ENCODE results near the gene ALCAM.
"Not testable (repeated sequence)": the region's sequence is repeated elsewhere in the genome, so short reads cannot be mapped to it uniquely, and the experiment has no call there.

Gene ALCAM

DNA sequence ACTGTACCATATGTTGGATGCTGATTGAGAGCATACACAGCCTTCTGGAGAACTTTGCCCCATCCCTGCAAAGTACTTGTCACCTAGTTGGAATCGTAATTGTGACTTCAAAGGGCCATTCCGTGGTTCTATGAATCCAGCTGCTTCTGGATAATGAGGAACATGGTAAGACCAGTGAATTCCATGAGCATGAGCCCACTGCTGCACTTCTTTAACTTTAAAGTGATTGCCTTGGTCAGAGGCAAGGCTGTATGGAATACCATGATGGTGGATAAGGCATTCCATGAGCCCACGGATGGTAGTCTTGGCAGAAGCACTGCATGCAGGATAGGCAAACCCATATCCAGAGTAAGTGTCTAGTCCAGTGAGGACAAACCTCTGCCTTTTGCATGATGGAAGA is 235.6 kb downstream of the ALCAM start:
- DNase-seq = not testable (repeated sequence)

DNA sequence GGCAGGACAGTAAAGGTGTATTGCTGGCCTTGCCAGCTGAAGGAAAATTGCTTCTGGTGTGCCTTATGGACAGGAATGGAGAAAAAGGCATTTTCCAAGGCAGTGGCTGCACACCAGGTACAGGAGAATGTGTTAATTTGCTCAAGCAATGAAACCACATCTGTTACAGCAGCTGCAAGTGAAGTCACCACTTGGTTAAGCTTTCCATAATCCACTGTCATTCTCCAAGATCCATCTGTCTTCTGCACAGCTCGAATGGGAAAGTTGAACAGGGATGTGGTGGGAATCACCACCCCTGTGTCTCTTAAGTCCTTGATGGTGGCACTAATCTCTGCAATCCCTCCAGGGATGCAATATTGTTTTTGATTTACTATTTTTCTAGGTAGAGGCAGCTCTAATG is 236.8 kb downstream of the ALCAM start:
- DNase-seq = not testable (repeated sequence)

DNA sequence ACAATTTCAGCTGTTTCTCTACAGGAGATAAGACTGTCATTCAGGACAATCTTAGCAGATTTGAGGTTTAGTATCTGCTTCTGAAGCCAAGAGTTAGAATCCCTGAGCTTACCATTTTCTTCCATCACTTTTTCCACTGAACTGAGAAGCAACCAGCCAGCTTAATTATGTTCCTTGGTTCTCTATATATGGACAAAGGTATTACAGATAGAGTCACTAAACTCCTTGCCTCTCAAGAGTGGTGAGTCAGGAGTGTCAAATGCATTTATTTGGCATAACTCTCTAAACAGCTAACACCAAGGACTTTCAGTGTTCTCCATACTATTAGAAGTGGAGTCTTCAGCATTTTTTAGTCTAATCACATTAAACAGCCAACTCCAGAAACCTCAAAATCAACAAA is 239.3 kb downstream of the ALCAM start:
- no peak for DNase-seq

DNA sequence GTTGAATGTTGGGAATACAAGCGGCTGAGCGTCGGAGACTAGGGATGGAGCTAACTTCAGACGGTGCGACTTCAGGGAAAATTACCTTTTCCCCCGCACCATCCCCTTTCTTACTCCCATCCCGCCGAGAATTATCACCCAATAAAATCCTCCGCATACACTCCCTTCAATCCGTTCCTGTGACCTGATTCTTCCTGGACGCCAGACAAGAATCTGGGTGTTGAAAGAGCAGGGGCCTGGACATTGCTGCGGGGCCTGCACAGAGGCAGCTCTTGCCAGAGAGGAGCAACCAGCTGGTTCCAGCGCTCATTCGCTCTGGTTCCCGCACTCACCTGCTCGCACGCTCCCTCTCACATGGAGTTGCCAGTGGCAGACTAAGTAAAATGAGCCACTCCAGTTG is 241.9 kb downstream of the ALCAM start:
- DNase-seq = no peak

DNA sequence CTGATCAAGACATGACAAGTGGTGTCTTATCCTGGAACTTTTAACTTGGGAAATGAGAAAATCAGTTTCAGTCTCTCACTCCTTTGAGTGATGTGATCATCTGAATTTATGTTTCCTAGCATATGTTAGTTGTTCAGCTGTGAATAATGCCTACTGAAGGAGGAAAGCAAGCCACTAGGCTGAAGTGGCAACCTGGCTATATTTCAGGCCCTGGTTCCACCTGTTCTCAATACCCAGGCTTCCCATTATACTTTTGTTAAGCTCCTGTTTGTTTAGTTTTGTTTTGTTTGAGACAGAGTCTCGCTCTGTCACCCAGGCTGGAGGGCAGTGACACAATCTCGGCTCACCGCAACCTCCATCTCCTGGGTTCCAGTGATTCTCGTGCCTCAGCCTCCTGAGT is 243.8 kb downstream of the ALCAM start:
- no peak for DNase-seq

DNA sequence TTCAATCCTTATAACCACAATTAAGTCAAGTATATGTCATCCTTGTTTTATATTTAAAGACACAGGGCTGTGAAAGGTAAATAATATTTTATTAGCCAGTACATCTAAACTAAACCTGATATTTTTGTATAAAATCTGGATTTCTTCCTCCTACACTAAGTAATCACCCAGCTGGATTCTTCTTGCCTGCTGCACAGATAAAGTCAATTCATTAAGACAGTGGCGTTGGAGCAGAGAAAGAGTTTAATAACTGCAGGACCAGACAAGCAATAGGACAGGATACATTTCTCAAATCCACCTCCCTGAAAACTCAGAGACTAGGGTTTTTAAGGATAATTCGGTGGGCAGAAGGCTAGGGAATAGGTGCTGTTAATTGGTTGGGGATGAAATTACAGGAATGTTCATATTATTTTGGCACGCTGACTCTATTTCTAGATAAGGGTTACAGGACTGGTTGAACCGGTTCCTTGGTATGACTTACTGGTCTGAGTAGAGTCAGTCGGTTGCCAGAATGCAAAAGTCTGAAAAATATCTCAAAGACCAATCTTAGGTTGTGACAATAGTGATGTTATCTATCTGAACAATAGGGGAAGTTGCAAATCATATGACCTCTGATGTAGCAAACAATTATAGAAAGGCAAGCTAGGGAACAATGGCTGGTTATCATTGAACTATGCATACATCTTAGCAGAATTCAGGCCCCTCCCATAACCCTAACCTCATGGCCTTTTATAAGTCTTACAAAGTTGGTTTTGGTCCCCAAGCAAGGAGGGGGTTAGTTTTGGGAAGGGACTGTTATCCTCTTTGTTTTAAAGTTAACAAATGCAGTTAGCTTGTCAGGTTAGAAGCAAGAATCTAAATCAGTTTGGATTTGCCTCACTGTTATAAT is 244.8 kb downstream of the ALCAM start:
- DNase-seq = no peak

DNA sequence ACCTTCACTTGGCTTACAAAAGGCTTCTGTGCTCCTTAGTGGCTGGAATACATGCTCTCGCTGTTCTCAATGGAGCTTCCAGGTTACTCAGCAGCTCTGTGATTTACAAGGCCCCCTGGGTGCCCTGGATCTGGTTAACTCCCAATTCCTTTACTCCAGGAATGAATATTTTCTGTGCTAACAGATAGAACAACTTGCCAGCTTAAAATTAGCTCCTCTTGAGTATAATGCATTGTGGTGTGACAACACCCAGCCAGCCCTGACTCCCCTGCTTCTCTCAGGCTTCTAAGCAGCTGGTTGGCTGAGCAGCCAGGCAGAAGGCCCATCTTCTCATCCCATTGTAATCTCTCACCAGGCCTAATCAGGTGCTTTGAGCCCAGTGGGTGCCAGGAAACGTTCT is 246.4 kb downstream of the ALCAM start:
- DNase-seq = no peak

DNA sequence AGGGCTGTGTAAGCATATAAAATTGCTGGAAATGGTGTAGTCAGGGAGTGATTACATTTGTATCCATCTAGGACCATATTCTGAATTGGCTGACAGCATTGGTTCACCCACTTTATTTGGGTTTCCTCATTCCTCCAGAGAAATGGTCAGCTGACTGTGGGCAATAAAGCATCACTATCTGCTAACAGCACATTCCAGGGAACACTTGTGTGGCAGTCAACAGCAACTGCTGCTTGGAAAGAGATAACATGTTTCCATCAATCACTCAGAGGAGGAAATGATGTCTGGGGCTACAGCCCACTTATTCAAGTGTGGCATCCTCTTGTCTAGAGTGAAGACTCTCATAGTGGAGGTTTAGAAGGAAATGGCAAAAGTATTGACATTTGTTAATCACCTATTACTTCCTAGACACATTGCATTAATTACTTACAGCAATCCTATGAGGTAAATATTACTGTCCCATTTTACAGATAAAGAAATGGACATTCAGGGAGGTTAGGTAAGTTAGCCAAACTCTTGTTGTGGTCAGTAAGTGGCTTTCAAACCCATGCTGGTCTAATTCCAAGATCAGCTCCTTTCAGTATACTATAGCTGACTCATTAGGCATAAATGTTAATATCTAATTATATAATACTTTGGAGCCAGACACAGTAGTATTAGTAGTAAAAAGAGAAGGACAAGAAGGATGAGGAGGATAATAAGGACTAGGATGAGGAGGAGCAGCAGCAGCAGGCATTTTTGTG is 247.8 kb downstream of the ALCAM start:
- no peak for DNase-seq

DNA sequence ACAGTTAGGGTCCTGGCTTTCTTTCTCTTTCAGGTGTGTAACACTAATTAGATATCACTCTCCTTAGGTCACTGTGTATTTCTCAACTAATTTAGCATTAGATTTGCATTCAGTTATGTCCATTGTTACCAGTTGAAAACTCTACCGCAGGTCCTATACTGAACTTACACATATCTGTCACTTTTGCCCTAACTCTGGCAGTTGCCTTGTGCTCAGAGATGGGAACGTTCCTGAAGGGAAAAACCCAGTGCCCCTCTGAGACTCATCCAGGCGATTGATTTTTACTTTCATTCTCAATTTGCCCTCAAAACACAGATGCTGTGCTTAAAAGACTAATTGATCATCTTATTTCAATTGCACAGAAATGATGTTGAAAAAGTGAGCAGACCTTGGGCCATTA is 249.1 kb downstream of the ALCAM start:
- DNase-seq = no peak

DNA sequence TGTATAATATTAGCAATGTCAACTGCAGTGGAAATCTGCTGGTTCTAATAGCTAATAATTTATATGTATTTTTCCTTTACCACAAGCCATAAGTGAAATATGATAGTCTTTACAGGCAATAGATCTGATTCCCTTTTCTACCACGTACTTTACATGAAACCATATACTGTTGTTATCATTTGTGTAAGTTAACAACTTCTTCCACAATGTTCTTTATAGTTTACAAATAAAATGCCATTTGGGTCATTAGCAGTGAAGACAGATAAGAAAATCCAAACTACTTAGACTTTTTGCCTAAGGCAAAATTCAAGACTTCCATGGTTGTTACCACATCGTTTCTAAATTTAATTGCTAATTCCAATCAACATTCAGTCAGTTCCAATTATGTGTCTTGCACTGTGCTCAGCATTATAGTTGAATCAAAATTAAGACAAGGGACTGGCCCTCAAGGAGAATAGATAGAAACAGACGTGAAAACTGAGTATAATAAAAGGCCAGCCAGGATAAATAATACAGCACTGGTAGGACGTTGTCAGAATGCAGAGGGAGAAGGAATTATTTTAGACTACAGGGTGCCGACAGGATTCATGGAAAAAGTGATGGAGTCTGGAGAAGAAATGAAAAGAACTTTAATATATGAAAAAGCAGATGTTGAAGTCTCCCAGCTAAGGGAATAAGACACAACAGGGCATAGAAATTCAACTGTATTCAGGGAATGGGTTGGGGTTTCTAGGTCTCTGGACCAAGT is 249.8 kb downstream of the ALCAM start:
- no peak for DNase-seq

DNA sequence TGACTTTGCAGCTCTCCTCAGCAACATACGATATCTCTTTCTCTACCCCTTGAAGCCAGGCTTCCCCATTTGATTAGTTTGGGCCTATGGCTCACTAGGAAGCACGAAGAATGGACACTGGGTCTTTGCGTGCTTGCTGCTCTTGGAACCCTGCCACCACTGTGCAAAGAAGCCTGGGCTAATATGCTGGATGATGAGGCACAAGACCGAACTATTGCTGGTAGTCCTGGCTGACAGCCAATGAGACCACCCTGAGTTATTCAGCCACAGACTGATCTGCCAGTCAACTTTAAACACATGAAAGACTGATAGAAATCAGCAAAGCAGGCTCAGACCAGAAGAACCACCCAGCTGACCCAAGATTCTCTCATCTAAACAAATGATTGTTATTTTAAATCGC is 251.8 kb downstream of the ALCAM start:
- no peak for DNase-seq

DNA sequence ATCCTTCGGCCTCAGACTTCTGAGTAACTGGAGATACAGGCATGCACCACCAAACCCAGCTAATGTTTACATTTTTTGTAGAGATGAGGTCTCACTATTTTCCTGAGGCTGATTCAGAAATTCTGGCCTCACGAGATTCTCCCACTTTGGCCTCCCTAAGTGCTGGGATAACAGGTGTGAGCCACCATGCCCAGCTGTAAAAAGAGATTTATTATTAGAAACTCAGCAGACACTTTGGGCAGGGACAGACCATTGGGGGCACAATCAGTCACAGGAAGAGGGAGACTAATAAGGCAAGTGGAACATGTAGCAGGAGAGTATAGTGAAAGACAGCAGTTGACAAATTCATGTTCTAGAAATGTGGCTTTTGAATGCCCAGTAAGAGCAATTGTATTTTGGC is 252.9 kb downstream of the ALCAM start:
- DNase-seq = no peak

DNA sequence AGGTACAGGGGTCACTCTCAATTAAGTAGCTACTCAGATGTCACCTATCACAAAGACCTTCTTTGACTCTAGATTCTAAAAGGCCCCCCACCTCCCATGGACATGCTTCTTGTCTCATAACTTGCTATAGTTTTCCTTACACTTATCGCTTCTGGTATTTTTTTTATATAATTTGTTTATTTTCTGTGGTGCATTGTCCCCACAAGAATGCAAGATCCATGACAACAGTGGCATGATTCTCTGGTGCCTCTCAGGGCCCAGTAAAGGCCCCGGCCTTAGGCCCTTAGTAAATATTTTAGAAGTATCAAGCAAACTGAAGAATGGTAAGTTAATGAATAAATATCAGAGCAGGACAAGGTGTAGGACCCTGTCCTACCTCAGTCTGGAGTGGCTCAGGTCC is 253.5 kb downstream of the ALCAM start:
- DNase-seq = no peak

DNA sequence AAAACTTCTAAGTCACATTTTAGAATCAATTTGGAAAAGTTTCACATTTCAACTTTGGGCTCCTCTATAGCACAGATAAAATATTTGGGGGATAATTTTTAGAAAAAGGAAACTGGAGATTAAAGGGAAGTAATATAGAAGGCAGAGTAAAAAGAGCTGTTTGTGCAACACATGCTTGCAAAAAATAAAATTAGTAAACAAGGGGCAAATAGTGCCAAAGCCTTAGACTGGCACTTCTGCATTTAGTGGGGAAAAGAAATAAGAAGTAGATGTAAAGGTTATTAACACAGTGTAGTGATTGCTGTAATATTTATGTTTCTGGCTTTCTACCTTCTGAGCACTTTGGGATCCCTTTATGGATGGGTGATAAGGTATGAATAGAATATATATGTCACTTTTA is 255.5 kb downstream of the ALCAM start:
- no peak for DNase-seq

Measured in stimulated activated CD4-positive, alpha-beta T cell treated with anti-CD3 and anti-CD28 coated beads, Interleukin-4, amount 100 ng/mL, for 4 hours (primary cell).